Calu3 (cell line): ENCODE data around the gene ARMH2. TPM values are rescaled to one million over a fixed set of nuclear protein-coding genes. Genes with fewer than 3 reads are reported as not detected.
A peak's percentile ranks its signal among the peaks of the same experiment; 100 is the strongest.

Experiments used
- BruUV-seq: library from RNA; stranded (reverse); fragments of 400-500 nt; replicated peaks from 2 replicates; lab custom pipeline; 2021; lab: Mats Ljungman, UMichigan
- CTCF ChIA-PET: fragments of 300-600 bp; sonication (Branson Sonifier 250); formaldehyde crosslinking; loops from one replicate; lab custom pipeline; 2022; ENCODE audit warnings: antibody characterized with exemption; lab: Charles Lee
- DNase-seq: peaks from one replicate; pipeline ENCODE4 v3.0.0; 2022
- H3K27ac Mint-ChIP-seq: one replicate; pipeline ENCODE4 v1.8.0; 2022; ENCODE audit warnings: mixed read lengths; ENCODE audit not compliant: unreplicated experiment
- H3K27me3 Mint-ChIP-seq: one replicate; pipeline ENCODE4 v1.8.0; 2022; ENCODE audit warnings: mixed read lengths; ENCODE audit not compliant: unreplicated experiment
- H3K36me3 Mint-ChIP-seq: one replicate; pipeline ENCODE4 v1.8.0; 2022; ENCODE audit warnings: mild to moderate bottlenecking, moderate library complexity, mixed read lengths; ENCODE audit not compliant: insufficient read depth, unreplicated experiment
- H3K4me1 Mint-ChIP-seq: one replicate; pipeline ENCODE4 v1.8.0; 2022; ENCODE audit warnings: mild to moderate bottlenecking, low read depth, mixed read lengths; ENCODE audit not compliant: unreplicated experiment
- H3K4me3 Mint-ChIP-seq: one replicate; pipeline ENCODE4 v1.8.0; 2022; ENCODE audit warnings: mild to moderate bottlenecking, low read depth, moderate library complexity, mixed read lengths; ENCODE audit not compliant: unreplicated experiment
- H3K9me3 Mint-ChIP-seq: one replicate; pipeline ENCODE4 v1.8.0; 2022; ENCODE audit warnings: low read depth, mixed read lengths; ENCODE audit not compliant: unreplicated experiment
- CTCF ChIP-seq: fragments of 200-600 bp; IDR thresholded peaks from one replicate; pipeline ENCODE4 v1.8.0; 2022; ENCODE audit warnings: antibody characterized with exemption; ENCODE audit not compliant: unreplicated experiment
- intact Hi-C: fragments of 100-400 bp; cut with micrococcal nuclease; formaldehyde crosslinking; loops from one replicate; pipeline ENCODE4 v1.10.0; 2022; ENCODE audit not compliant: unreplicated experiment
- total RNA-seq: library from RNA; stranded (reverse); gene quantifications from 2 replicates; pipeline ENCODE4 v1.2.3, GENCODE V29; 2022

Gene ARMH2
- total RNA-seq, 1 experiment from 2014 or later = not detected

GRCh38 chr6:24763578-24763977, 35.1 kb downstream of the ARMH2 start:
- intact Hi-C loops = no loop called here
- Mint-ChIP-seq H3K36me3 (no peaks in the 10 kb centered on the region), H3K4me1 (peaks cover 25% of the 10 kb centered on the region), H3K9me3 (no peaks in the 10 kb centered on the region), H3K4me3 (no peak overlapping the region), H3K27me3 (no peaks in the 10 kb centered on the region), H3K27ac (no peak overlapping the region)
- BruUV-seq = no TSS peak
- no peak for TF ChIP-seq CTCF
- CTCF ChIA-PET = interaction anchor here (0.7 kb wide), 1 partner anchor 64 kb away, joined by 6 read pairs; no protein-coding TSS in a partner anchor
- no peak for DNase-seq

- TF ChIP-seq CTCF = no peak
- no TSS peak for BruUV-seq
- no peaks in the 10 kb centered on the region for H3K27me3 Mint-ChIP-seq
- H3K4me3 Mint-ChIP-seq = no peak overlapping the region
- H3K36me3 Mint-ChIP-seq = no peaks in the 10 kb centered on the region
- intact Hi-C loops = no loop called here
- CTCF ChIA-PET = no interaction called here
- peaks cover 25% of the 10 kb centered on the region for H3K4me1 Mint-ChIP-seq
- no peak for DNase-seq
- no peaks in the 10 kb centered on the region for H3K9me3 Mint-ChIP-seq
- no peak overlapping the region for H3K27ac Mint-ChIP-seq
These were observed 36.9 kb downstream of the ARMH2 start for GRCh38 chr6:24761851-24762250.

- BruUV-seq = no TSS peak
- Mint-ChIP-seq H3K9me3 (no peaks in the 10 kb centered on the region), H3K27ac (no peak overlapping the region), H3K27me3 (no peaks in the 10 kb centered on the region), H3K4me3 (no peak overlapping the region), H3K4me1 (peaks cover 25% of the 10 kb centered on the region), H3K36me3 (no peaks in the 10 kb centered on the region)
- CTCF ChIA-PET = interaction anchor here (1.4 kb wide), 1 partner anchor 177 kb away, joined by 6 read pairs; no protein-coding TSS in a partner anchor
- intact Hi-C loops = no loop called here
- peak; percentile 44 for DNase-seq
- TF ChIP-seq CTCF = no peak
These were observed 37.4 kb downstream of the ARMH2 start for GRCh38 chr6:24761193-24761835.

GRCh38 chr6:24760210-24760609, 38.5 kb downstream of the ARMH2 start:
- no peak overlapping the region for H3K4me3 Mint-ChIP-seq
- no peak overlapping the region for H3K27ac Mint-ChIP-seq
- TF ChIP-seq CTCF = no peak
- H3K9me3 Mint-ChIP-seq = no peaks in the 10 kb centered on the region
- CTCF ChIA-PET = interaction anchor here (1.4 kb wide), 2 partner anchors 17 to 176 kb away, joined by 4 to 6 read pairs; no protein-coding TSS in a partner anchor
- no peaks in the 10 kb centered on the region for H3K36me3 Mint-ChIP-seq
- DNase-seq = no peak
- intact Hi-C loops = no loop called here
- no TSS peak for BruUV-seq
- no peaks in the 10 kb centered on the region for H3K27me3 Mint-ChIP-seq
- peaks cover 21% of the 10 kb centered on the region for H3K4me1 Mint-ChIP-seq
